Testis (tissue), 2 donors: Measurements from ENCODE around the gene CASP6.

Experiments used
- POLR2A ChIP-seq: fragments of 450-650 bp; IDR thresholded peaks from one replicate; pipeline ENCODE4 v1.6.1; 2017; ENCODE audit warnings: antibody characterized with exemption, mild to moderate bottlenecking, moderate library complexity
- TF ChIP-seq, protein P1 (sequence below), 3 experiments: fragments of 450-650 bp in 2 of 3; fragments of 200-600 bp in 1 of 3; sonication (generic) in 1 of 3; IDR thresholded peaks; one replicate each; pipeline ENCODE4 v1.5.1; 2016 to 2019; ENCODE audit warnings: antibody characterized with exemption in 3 of 3, mild to moderate bottlenecking in 2 of 3, moderate library complexity in 1 of 3

DNA sequence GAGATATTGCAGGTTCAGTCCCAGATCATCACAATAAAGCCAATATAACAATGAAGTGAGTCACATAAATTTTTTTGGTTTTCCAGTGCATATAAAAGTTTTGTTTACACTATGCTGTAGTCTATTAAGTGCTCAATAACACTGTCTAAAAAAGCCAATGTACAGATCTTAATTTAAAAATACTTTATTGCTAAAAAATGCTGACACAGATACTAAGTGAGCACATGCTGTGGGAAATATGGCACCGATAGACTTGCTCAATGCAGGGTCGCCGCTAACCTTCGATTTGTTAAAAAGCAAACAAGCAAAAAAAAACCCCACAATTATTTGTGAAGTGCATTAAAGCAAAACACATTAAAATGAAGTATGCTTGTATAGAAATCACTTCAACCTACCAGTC, 16.4 kb upstream of the CASP6 start:
- TF ChIP-seq, protein P1, sequence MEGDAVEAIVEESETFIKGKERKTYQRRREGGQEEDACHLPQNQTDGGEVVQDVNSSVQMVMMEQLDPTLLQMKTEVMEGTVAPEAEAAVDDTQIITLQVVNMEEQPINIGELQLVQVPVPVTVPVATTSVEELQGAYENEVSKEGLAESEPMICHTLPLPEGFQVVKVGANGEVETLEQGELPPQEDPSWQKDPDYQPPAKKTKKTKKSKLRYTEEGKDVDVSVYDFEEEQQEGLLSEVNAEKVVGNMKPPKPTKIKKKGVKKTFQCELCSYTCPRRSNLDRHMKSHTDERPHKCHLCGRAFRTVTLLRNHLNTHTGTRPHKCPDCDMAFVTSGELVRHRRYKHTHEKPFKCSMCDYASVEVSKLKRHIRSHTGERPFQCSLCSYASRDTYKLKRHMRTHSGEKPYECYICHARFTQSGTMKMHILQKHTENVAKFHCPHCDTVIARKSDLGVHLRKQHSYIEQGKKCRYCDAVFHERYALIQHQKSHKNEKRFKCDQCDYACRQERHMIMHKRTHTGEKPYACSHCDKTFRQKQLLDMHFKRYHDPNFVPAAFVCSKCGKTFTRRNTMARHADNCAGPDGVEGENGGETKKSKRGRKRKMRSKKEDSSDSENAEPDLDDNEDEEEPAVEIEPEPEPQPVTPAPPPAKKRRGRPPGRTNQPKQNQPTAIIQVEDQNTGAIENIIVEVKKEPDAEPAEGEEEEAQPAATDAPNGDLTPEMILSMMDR (IDR thresholded peaks at IDR 0.05), result no peak
- no peak for TF ChIP-seq POLR2A
